Fibroblast of lung (primary cell): ENCODE measurements around the gene ACR.

ENCODE experiments used
- CTCF ChIP-seq, 2 donors: IDR thresholded peaks in 1 of 2; conservative IDR thresholded peaks in 1 of 2; 1 replicate in 1 of 2; 2 replicates in 1 of 2; pipeline ENCODE4 v1.5.1; 2011 to 2012; ENCODE audit warnings: low read length in 2 of 2, control low read depth in 1 of 2, inconsistent platforms in 1 of 2, low read depth in 1 of 2, mild to moderate bottlenecking in 1 of 2
- EZH2 ChIP-seq: IDR thresholded peaks from 2 replicates; pipeline ENCODE4 v1.5.1; 2012; ENCODE audit warnings: low read length, control low read depth, mild to moderate bottlenecking; ENCODE audit errors: missing control alignments

- TF ChIP-seq CTCF (conservative IDR thresholded peaks at IDR 0.05 in 1 of 2, IDR thresholded peaks at IDR 0.05 in 1 of 2; ENCODE audit: low read depth in 1 of 2, low read length in 2 of 2) (no peak), EZH2 (no peak)
These were observed 8.5 kb upstream of the ACR start for GRCh38 chr22:50729391-50730012.
